Naive thymus-derived CD4-positive, alpha-beta T cell (primary cell): ENCODE measurements around the gene TTC16. TPM values are rescaled to one million over a fixed set of nuclear protein-coding genes. Genes with fewer than 3 reads are reported as not detected.

Experiments
- ATAC-seq: fragments of 150-1000 bp; cut with Tn5 transposase; 2 replicates; pipeline ENCODE4 v1.10.0; 2021; ENCODE audit warnings: mild to moderate bottlenecking, moderate library complexity
- CTCF ChIA-PET: fragments of 350-600 bp; sonication (Branson Sonifier 250); formaldehyde crosslinking; loops from one replicate; lab custom pipeline; 2021; ENCODE audit warnings: antibody characterized with exemption; lab: Charles Lee
- POLR2A ChIA-PET: fragments of 350-600 bp; sonication (Branson Sonifier 250); formaldehyde crosslinking; loops from one replicate; lab custom pipeline; 2021; ENCODE audit warnings: antibody characterized with exemption, inconsistent platforms; lab: Charles Lee
- DNase-seq, 9 donors: peaks; one replicate each; pipeline versions ENCODE4 v3.0.0 to v3.0.0-alpha.2; 2020 to 2022; ENCODE audit warnings: mixed read lengths in 1 of 9
- H3K27ac ChIP-seq: one replicate; pipeline ENCODE4 v1.7.0; 2013; ENCODE audit warnings: mild to moderate bottlenecking, low read depth, low read length, moderate library complexity
- H3K27me3 ChIP-seq, 2 donors: one replicate each; pipeline ENCODE4 v1.7.0; 2013; ENCODE audit warnings: low read length in 2 of 2, mild to moderate bottlenecking in 2 of 2, moderate library complexity in 2 of 2; ENCODE audit not compliant: control insufficient read depth in 2 of 2, insufficient read depth in 2 of 2
- H3K36me3 ChIP-seq, 3 experiments: 1 replicate in 2 of 3; 2 replicates in 1 of 3; pipeline ENCODE4 v1.7.0; 2013; ENCODE audit warnings: low read length in 3 of 3, mild to moderate bottlenecking in 3 of 3, moderate library complexity in 1 of 3; ENCODE audit not compliant: insufficient read depth in 3 of 3, control insufficient read depth in 2 of 3
- H3K4me1 ChIP-seq, 2 donors: one replicate each; pipeline ENCODE4 v1.7.0; 2013; ENCODE audit warnings: low read length in 2 of 2, mild to moderate bottlenecking in 2 of 2, moderate library complexity in 1 of 2; ENCODE audit not compliant: control insufficient read depth in 2 of 2, insufficient read depth in 2 of 2
- H3K4me3 ChIP-seq: 2 replicates; pipeline ENCODE4 v1.7.0; 2013; ENCODE audit warnings: mild to moderate bottlenecking, low read length
- H3K9me3 ChIP-seq, 3 experiments: 1 replicate in 2 of 3; 2 replicates in 1 of 3; pipeline ENCODE4 v1.7.0; 2013; ENCODE audit warnings: low read length in 3 of 3; ENCODE audit not compliant: control insufficient read depth in 2 of 3
- H3K27ac Mint-ChIP-seq, 9 donors: one replicate each; pipeline ENCODE4 v1.8.0; 2020 to 2022; ENCODE audit warnings: mixed read lengths in 9 of 9, mild to moderate bottlenecking in 8 of 9, moderate library complexity in 5 of 9, inconsistent platforms in 2 of 9
- H3K27me3 Mint-ChIP-seq, 5 donors: one replicate each; pipeline ENCODE4 v1.8.0; 2021 to 2022; ENCODE audit warnings: mixed read lengths in 5 of 5, mild to moderate bottlenecking in 1 of 5
- H3K36me3 Mint-ChIP-seq, 5 donors: one replicate each; pipeline ENCODE4 v1.8.0; 2020 to 2022; ENCODE audit warnings: mixed read lengths in 5 of 5, mild to moderate bottlenecking in 3 of 5, inconsistent platforms in 1 of 5
- H3K4me1 Mint-ChIP-seq, 7 donors: one replicate each; pipeline ENCODE4 v1.8.0; 2020 to 2022; ENCODE audit warnings: mixed read lengths in 7 of 7, mild to moderate bottlenecking in 3 of 7, inconsistent platforms in 1 of 7
- H3K4me3 Mint-ChIP-seq, 10 donors: one replicate each; pipeline ENCODE4 v1.8.0; 2020 to 2022; ENCODE audit warnings: mild to moderate bottlenecking in 10 of 10, mixed read lengths in 10 of 10, moderate library complexity in 6 of 10, inconsistent platforms in 2 of 10
- H3K9me3 Mint-ChIP-seq, 11 donors: one replicate each; pipeline ENCODE4 v1.8.0; 2020 to 2022; ENCODE audit warnings: mixed read lengths in 11 of 11, mild to moderate bottlenecking in 4 of 11, inconsistent platforms in 1 of 11, moderate library complexity in 1 of 11
- intact Hi-C, 2 donors: fragments of 100-400 bp; cut with micrococcal nuclease; formaldehyde crosslinking; loops; one replicate each; pipeline ENCODE4 v1.15.1; 2023
- polyA plus RNA-seq, 2 donors: library from polyadenylated mRNA; unstranded; fragments of 300-500 nt; fragmentation: Illumina TruSeq; gene quantifications; one replicate each; pipeline ENCODE4 v1.2.3, GENCODE V29; 2021
- total RNA-seq, 6 experiments: library from RNA in 5 of 6; stranded (reverse) in 5 of 6; gene quantifications; 1 replicate in 5 of 6; 2 replicates in 1 of 6; pipeline ENCODE4 v1.2.3 and lab custom pipeline; 2021 to 2026

TTC16 gene
- total and polyA plus RNA-seq, 7 experiments from 2014 or later = 0.29 to 9.9 (median 4.6) TPM

DNA sequence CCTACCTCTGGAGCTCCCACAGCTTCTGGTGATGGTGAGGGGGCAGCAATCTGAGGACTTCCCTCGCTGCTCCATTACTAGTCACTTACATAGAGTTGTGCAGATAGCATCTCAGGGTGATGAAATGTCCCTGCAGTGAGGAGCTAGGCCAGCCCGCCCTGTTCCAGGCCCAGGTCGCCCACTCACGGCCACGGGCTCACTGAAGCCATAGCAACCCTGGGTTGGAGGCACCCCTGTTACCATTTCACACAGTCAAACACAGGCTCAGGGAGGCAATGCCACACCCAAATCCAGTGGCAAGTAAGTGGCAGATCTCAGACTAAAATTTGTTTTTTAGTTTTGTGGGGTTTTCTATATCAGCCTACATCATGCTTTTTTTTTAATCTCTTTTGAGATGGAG, 43.0 kb downstream of the TTC16 start:
- no peaks in the 10 kb centered on the region for H3K27me3 Mint-ChIP-seq
- ATAC-seq (no peak), DNase-seq (no peak)
- Histone ChIP-seq H3K4me3 (no peak overlapping the region), H3K9me3 (no peaks in the 10 kb centered on the region), H3K4me1 (no peaks in the 10 kb centered on the region), H3K36me3 (peaks cover 4 to 61% (median 9%) of the 10 kb centered on the region in 3 experiments), H3K27me3 (no peaks in the 10 kb centered on the region), H3K27ac (peak overlapping the region; percentile 14)
- ChIA-PET CTCF (interaction anchor here (1.9 kb wide), 1 partner anchor 14 kb away, joined by 6 read pairs; no protein-coding TSS in a partner anchor), POLR2A (interaction anchor here (1.3 kb wide), 1 partner anchor 16 kb away, joined by 4 read pairs; no protein-coding TSS in a partner anchor)
- H3K27ac Mint-ChIP-seq = peak overlapping the region in 6 of 9 donors; percentile 43 to 84 (median 59)
- no peaks in the 10 kb centered on the region for H3K9me3 Mint-ChIP-seq
- H3K4me3 Mint-ChIP-seq = no peak overlapping the region
- H3K4me1 Mint-ChIP-seq = peaks cover 14 to 23% (median 19%) of the 10 kb centered on the region in 7 donors
- H3K36me3 Mint-ChIP-seq = peaks cover 0 to 16% (median 8%) of the 10 kb centered on the region in 5 donors
- intact Hi-C loops = no loop called here

DNA sequence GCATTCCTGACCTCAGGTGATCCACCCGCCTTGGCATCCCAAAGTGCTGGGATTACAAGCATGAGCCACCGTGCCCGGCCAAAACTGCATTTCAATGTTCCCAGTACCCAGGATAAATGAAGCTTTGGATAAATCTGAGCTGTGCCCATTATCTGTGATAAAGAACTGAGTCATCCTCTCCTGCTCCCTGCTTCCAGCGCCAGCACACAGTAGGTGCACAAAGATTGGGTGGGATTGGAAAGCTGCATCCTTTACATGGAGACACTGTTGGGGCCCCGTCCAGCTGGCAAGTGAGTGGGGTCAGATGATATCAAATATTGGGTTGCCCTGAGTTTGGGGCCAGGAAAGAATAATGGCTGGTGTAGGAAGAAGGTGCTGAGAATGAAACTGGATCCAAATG, 45.2 kb downstream of the TTC16 start:
- CTCF ChIA-PET = interaction anchor here (1.2 kb wide), 1 partner anchor 24 kb away, joined by 4 read pairs; no protein-coding TSS in a partner anchor
- Histone ChIP-seq H3K4me3 (no peak overlapping the region), H3K27me3 (no peaks in the 10 kb centered on the region), H3K9me3 (no peaks in the 10 kb centered on the region), H3K36me3 (peaks cover 5 to 60% (median 9%) of the 10 kb centered on the region in 3 experiments), H3K27ac (no peak overlapping the region), H3K4me1 (peaks cover 0 to 3% of the 10 kb centered on the region in 2 donors)
- intact Hi-C loops = no loop called here
- no peaks in the 10 kb centered on the region for H3K27me3 Mint-ChIP-seq
- H3K9me3 Mint-ChIP-seq = no peaks in the 10 kb centered on the region
- POLR2A ChIA-PET = interaction anchor here (0.7 kb wide), 2 partner anchors 16 to 25 kb away, joined by 3 to 4 read pairs; partner anchors contain the start of gene CDK9
- peaks cover 0 to 31% (median 11%) of the 10 kb centered on the region in 5 donors for H3K36me3 Mint-ChIP-seq
- ATAC-seq = no peak
- no peak for DNase-seq
- peaks cover 31 to 44% (median 38%) of the 10 kb centered on the region in 7 donors for H3K4me1 Mint-ChIP-seq
- peak overlapping the region in 2 of 9 donors; percentile 5 to 18 for H3K27ac Mint-ChIP-seq
- no peak overlapping the region for H3K4me3 Mint-ChIP-seq

DNA sequence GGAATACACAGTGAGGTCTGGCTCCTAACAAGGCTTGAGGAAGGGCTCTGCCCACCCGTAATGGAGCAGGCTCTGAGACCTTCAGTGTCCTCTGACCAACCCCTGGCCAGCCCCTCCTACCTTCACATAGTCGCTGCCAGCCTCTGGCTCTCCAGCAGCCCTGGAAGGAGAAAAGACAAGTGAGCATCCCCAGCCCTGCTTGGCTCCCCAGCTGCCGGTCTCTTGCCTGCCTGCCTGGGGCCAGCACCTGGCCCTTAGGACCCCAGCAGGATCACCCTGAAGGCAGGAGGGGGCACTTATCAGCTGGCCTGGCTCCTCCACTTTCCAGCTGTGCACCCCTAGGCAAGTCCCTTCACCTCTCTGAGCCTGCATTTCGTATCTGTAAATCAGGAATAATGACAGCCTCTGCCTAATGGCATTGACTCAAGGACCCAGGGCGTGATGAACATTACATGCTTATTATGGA, 45.6 kb downstream of the TTC16 start:
- no peaks in the 10 kb centered on the region for H3K27me3 Mint-ChIP-seq
- H3K36me3 Mint-ChIP-seq = peaks cover 0 to 35% (median 15%) of the 10 kb centered on the region in 5 donors
- ChIA-PET POLR2A (interaction anchor here (0.6 to 0.7 kb wide), 3 partner anchors 16 to 24 kb away, joined by 3 to 4 read pairs (median 3); partner anchors contain the start of gene CDK9), CTCF (interaction anchor here (1.2 kb wide), 1 partner anchor 23 kb away, joined by 4 read pairs; no protein-coding TSS in a partner anchor)
- intact Hi-C loops = no loop called here
- H3K27ac Mint-ChIP-seq = peak overlapping the region in 2 of 9 donors; percentile 18 to 28
- H3K4me1 Mint-ChIP-seq = peaks cover 35 to 49% (median 42%) of the 10 kb centered on the region in 7 donors
- Histone ChIP-seq H3K9me3 (no peaks in the 10 kb centered on the region), H3K27ac (no peak overlapping the region), H3K36me3 (peaks cover 8 to 64% (median 9%) of the 10 kb centered on the region in 3 experiments), H3K4me1 (peaks cover 0 to 6% of the 10 kb centered on the region in 2 donors), H3K27me3 (no peaks in the 10 kb centered on the region), H3K4me3 (no peak overlapping the region)
- DNase-seq (no peak), ATAC-seq (no peak)
- no peak overlapping the region for H3K4me3 Mint-ChIP-seq
- peaks cover 0 to 1% (median 0%) of the 10 kb centered on the region in 11 donors for H3K9me3 Mint-ChIP-seq

DNA sequence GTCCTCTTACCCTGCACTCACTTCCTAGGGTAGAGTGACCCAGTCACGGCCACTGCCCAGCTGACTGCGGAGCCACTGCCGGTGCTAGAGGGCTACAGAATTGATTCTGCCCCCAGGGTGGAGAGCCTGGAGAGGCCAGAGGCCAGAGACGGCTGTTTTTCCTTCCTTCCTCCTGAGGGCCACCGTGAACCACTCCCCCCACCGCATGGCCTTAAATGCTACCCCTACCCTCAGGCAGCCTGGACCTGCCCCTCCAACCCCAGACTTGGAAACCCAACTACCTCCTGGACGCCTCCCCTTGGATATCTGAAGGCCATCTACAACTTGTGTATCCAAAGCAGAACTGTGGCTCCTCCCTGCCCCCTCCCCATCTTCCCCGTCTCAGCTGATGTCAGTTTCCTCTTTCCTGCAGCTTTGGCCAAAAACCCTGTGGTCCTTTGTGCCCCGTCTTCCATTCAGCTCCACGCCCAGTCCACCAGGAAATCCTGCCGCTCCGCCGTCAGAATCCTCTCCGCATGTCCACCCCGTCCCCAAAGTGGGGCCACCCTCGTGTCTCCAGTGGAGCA, 46.3 kb downstream of the TTC16 start:
- H3K4me1 Mint-ChIP-seq = peaks cover 39 to 55% (median 49%) of the 10 kb centered on the region in 7 donors
- Histone ChIP-seq H3K4me3 (no peak overlapping the region), H3K4me1 (peaks cover 6 to 10% of the 10 kb centered on the region in 2 donors), H3K27me3 (no peaks in the 10 kb centered on the region), H3K9me3 (no peaks in the 10 kb centered on the region), H3K27ac (no peak overlapping the region), H3K36me3 (peaks cover 8 to 64% (median 9%) of the 10 kb centered on the region in 3 experiments)
- peak overlapping the region in 7 of 9 donors; percentile 54 to 78 (median 71) for H3K27ac Mint-ChIP-seq
- DNase-seq (no peak), ATAC-seq (peak; percentile 45)
- H3K4me3 Mint-ChIP-seq = no peak overlapping the region
- intact Hi-C loops = no loop called here
- peaks cover 0 to 1% (median 0%) of the 10 kb centered on the region in 11 donors for H3K9me3 Mint-ChIP-seq
- ChIA-PET POLR2A (interaction anchor here (0.6 kb wide), 1 partner anchor 22 kb away, joined by 3 read pairs; no protein-coding TSS in a partner anchor), CTCF (interaction anchor here (1.0 to 1.3 kb wide), 2 partner anchors 18 to 23 kb away, joined by 3 read pairs; no protein-coding TSS in a partner anchor)
- H3K36me3 Mint-ChIP-seq = peaks cover 0 to 38% (median 15%) of the 10 kb centered on the region in 5 donors
- H3K27me3 Mint-ChIP-seq = no peaks in the 10 kb centered on the region

DNA sequence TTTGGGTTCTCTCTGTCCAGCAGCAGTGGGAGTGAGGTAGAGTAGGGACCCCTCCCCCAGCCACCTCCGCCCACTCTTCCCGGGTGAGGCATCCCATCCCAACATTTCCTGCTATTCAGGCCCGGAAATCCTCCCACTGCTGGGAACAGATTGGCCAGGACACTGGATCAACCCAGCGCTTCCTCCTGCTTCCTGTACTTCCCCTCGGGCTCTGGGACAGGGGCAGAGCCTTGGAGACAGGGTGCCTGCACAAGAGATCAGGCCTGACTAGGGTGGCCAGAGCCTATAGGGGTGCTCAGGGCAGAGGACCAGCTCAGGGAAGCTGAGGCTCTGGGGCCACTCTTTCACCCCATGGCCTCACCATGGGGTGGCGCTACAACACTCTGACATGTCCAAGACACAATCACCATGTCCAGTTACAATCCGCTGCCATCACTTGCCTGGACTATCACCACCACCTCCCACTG, 48.1 kb downstream of the TTC16 start:
- POLR2A ChIA-PET = interaction anchor here (1.0 to 11.2 kb wide), 3 partner anchors 8 to 20 kb away, joined by 3 to 99 read pairs (median 6); partner anchors contain the start of genes CDK9 and SH2D3C
- intact Hi-C loops = no loop called here
- peak; percentile 72 for ATAC-seq

DNA sequence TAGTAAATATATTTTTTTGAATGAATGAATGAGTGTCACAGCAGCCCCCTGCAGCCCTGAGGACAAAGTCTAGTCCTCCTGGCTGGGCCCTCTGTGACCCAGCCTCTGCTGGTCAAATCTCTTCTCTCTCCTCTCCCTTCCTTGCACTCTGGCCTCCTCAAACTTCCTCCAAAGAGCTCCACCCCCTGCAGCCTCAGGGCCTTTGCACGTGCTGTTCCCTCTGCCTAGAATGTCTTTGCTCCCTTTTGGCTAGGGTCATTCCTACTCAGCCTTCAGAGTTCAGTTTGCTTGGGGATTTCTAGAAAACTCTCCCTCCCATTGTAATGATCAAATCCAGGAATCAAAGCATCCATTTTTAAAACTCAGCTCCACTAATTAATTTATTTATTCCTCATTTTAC, 49.5 kb downstream of the TTC16 start:
- Mint-ChIP-seq H3K4me1 (peaks cover 60 to 82% (median 78%) of the 10 kb centered on the region in 7 donors), H3K9me3 (peaks cover 0 to 1% (median 0%) of the 10 kb centered on the region in 11 donors), H3K4me3 (peak overlapping the region in 1 of 10 donors; percentile 58), H3K27ac (peak overlapping the region in 6 of 9 donors; percentile 67 to 92 (median 76)), H3K36me3 (peaks cover 0 to 46% (median 15%) of the 10 kb centered on the region in 5 donors), H3K27me3 (no peaks in the 10 kb centered on the region)
- ATAC-seq (no peak), DNase-seq (no peak)
- no peaks in the 10 kb centered on the region for H3K27me3 ChIP-seq
- no peaks in the 10 kb centered on the region for H3K9me3 ChIP-seq
- H3K4me1 ChIP-seq = peaks cover 36 to 41% of the 10 kb centered on the region in 2 donors
- intact Hi-C loops = no loop called here
- no peak overlapping the region for H3K27ac ChIP-seq
- H3K4me3 ChIP-seq = no peak overlapping the region
- ChIA-PET POLR2A (interaction anchor here (0.9 to 11.2 kb wide), 6 partner anchors 11 to 37 kb away, joined by 3 to 99 read pairs (median 4); partner anchors contain the start of genes CDK9 and SH2D3C), CTCF (interaction anchor here (1.0 to 1.2 kb wide), 2 partner anchors 19 to 139 kb away, joined by 3 to 14 read pairs; no protein-coding TSS in a partner anchor)
- H3K36me3 ChIP-seq = peaks cover 5 to 53% (median 12%) of the 10 kb centered on the region in 3 experiments

More for the DNA sequence above, 48.1 kb downstream of the TTC16 start:
- CTCF ChIA-PET = interaction anchor here (0.8 to 1.3 kb wide), 4 partner anchors 16 to 157 kb away, joined by 3 read pairs; no protein-coding TSS in a partner anchor
- Histone ChIP-seq H3K27ac (peak overlapping the region; percentile 46), H3K9me3 (no peaks in the 10 kb centered on the region), H3K4me3 (no peak overlapping the region), H3K4me1 (peaks cover 24 to 28% of the 10 kb centered on the region in 2 donors), H3K36me3 (peaks cover 5 to 61% (median 12%) of the 10 kb centered on the region in 3 experiments), H3K27me3 (no peaks in the 10 kb centered on the region)
- H3K9me3 Mint-ChIP-seq = peaks cover 0 to 1% (median 0%) of the 10 kb centered on the region in 11 donors
- no peaks in the 10 kb centered on the region for H3K27me3 Mint-ChIP-seq
- H3K27ac Mint-ChIP-seq = peak overlapping the region in 6 of 9 donors; percentile 71 to 84 (median 78)
- peaks cover 0 to 43% (median 15%) of the 10 kb centered on the region in 5 donors for H3K36me3 Mint-ChIP-seq
- peak in 1 of 9 donors; percentile 48 for DNase-seq
- H3K4me1 Mint-ChIP-seq = peaks cover 51 to 67% (median 64%) of the 10 kb centered on the region in 7 donors
- H3K4me3 Mint-ChIP-seq = peak overlapping the region in 2 of 10 donors; percentile 36 to 45
